Transverse colon (tissue), 4 donors: ENCODE data around the gene DAGLB.

Experiments used
- EP300 ChIP-seq: sonication (generic); formaldehyde crosslinking; IDR thresholded peaks from one replicate; pipeline ENCODE4 v1.6.1; 2017; ENCODE audit warnings: antibody characterized with exemption, low read depth
- POLR2A ChIP-seq: fragments of 450-650 bp; IDR thresholded peaks from one replicate; pipeline ENCODE4 v1.6.1; 2016; ENCODE audit warnings: antibody characterized with exemption, mild to moderate bottlenecking, moderate library complexity
- POLR2AphosphoS5 ChIP-seq, 3 donors: sonication (generic); formaldehyde crosslinking; IDR thresholded peaks; one replicate each; pipeline ENCODE4 v1.6.1; 2016; ENCODE audit warnings: antibody characterized with exemption in 3 of 3
- TF ChIP-seq, protein P1 (sequence below), 5 experiments: fragments of 200-600 bp in 3 of 5; fragments of 450-650 bp in 2 of 5; sonication (generic) in 3 of 5; IDR thresholded peaks; 1 replicate in 2 of 5; 2 replicates in 3 of 5; pipeline ENCODE4 v1.5.1; 2016 to 2017; ENCODE audit warnings: antibody characterized with exemption in 5 of 5, inconsistent platforms in 3 of 5, mild to moderate bottlenecking in 2 of 5, moderate library complexity in 1 of 5

- TF ChIP-seq, protein P1, sequence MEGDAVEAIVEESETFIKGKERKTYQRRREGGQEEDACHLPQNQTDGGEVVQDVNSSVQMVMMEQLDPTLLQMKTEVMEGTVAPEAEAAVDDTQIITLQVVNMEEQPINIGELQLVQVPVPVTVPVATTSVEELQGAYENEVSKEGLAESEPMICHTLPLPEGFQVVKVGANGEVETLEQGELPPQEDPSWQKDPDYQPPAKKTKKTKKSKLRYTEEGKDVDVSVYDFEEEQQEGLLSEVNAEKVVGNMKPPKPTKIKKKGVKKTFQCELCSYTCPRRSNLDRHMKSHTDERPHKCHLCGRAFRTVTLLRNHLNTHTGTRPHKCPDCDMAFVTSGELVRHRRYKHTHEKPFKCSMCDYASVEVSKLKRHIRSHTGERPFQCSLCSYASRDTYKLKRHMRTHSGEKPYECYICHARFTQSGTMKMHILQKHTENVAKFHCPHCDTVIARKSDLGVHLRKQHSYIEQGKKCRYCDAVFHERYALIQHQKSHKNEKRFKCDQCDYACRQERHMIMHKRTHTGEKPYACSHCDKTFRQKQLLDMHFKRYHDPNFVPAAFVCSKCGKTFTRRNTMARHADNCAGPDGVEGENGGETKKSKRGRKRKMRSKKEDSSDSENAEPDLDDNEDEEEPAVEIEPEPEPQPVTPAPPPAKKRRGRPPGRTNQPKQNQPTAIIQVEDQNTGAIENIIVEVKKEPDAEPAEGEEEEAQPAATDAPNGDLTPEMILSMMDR (IDR thresholded peaks at IDR 0.05), result no peak
- TF ChIP-seq POLR2A (no peak), EP300 (no peak), POLR2AphosphoS5 (IDR thresholded peaks at IDR 0.05) (no peak)
Measured at GRCh38 chr7:6360841-6361240, 86.9 kb downstream of the DAGLB start.
